ENCODE results near the gene CALCOCO1.

DNA sequence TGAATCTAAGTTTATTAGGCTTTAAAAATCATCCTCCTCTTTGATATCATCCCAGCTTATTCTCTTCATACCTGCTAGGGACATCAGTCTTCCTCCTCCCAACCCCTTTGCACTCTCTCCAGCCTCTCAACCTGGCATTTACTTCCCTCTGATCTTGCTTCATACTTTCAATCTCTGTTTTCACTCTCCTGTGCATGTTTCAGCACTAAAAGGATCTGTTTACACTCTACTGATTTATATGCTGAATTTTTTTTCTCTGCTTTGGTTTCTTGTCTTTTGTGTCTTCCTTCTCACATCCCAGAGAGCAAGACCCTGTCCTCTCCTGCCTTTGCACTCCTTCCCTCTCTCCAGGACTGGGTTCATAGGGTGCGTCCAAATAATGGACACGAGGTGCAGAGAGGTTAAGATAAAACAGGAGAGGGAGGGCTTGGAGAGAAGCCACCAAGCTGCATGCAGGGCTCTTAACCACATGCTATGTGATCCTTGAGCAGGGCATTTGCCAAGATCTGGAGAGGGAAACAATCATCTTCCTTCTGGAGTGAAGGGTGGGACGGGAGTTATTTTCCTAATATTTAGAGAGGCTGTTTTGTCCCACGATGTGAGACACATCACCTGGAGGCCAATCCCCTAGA lies 27.5 kb upstream of the CALCOCO1 start:
- TF ChIP-seq CTCF (IDR thresholded peaks at IDR 0.05; ENCODE audit: low read depth, low read length, missing input control) = no peak
- TF ChIP-seq TAF1 (conservative IDR thresholded peaks at IDR 0.05) = no peak
- TF ChIP-seq EGR1 (IDR thresholded peaks at IDR 0.05; ENCODE audit: low read depth in 2 of 2) = no peak
- TF ChIP-seq FOXA2 (IDR thresholded peaks at IDR 0.05) = no peak
